Colonic mucosa (tissue), 4 donors: Measurements from ENCODE around the gene TUB. TPM values are rescaled to one million over a fixed set of nuclear protein-coding genes. Genes with fewer than 3 reads are reported as not detected.

Experiments used
- DNase-seq: peaks from one replicate; pipeline ENCODE4 v3.0.0-alpha.2; 2020
- H3K27ac ChIP-seq: fragments of 200-600 bp; one replicate; pipeline ENCODE4 v1.8.0; 2021
- H3K27me3 ChIP-seq: fragments of 200-600 bp; one replicate; pipeline ENCODE4 v1.8.0; 2021
- H3K36me3 ChIP-seq: fragments of 200-600 bp; one replicate; pipeline ENCODE4 v1.8.0; 2021
- H3K4me1 ChIP-seq: fragments of 200-600 bp; one replicate; pipeline ENCODE4 v1.8.0; 2021; ENCODE audit warnings: mild to moderate bottlenecking
- H3K4me3 ChIP-seq: fragments of 200-600 bp; one replicate; pipeline ENCODE4 v1.8.0; 2021
- H3K9ac ChIP-seq, 2 donors: one replicate each; pipeline ENCODE4 v1.7.0; 2013; ENCODE audit warnings: control low read depth in 2 of 2, low read depth in 2 of 2, low read length in 2 of 2
- H3K9me3 ChIP-seq: fragments of 200-600 bp; one replicate; pipeline ENCODE4 v1.8.0; 2021
- CTCF ChIP-seq: fragments of 200-600 bp; IDR thresholded peaks from one replicate; pipeline ENCODE4 v1.8.0; 2022; ENCODE audit warnings: antibody characterized with exemption, mild to moderate bottlenecking
- intact Hi-C: fragments of 100-400 bp; cut with DNase I; formaldehyde crosslinking; loops from one replicate; pipeline ENCODE4 v1.14.1; 2022
- total RNA-seq, 2 donors: library from RNA; stranded (reverse); fragmentation: NEBNext Ultra II Directional in 1 of 2; extraction: Animal tissue kit (Norgen Biotek cat#: 25700) in 1 of 2; gene quantifications; one replicate each; pipeline ENCODE4 v1.2.1, GENCODE V29; 2021
- donor health status: healthy.
- donor health status: DM: no; HTN: no; CAD: no.
- donor health status: DM: no; HTN: no; CAD: no.

Gene TUB
- total RNA-seq, 2 donors from 2014 or later, result 1.2 to 1.4 TPM

- H3K36me3 ChIP-seq, result no peaks in the 10 kb centered on the region
- DNase-seq, result no peak
- H3K27me3 ChIP-seq, result peaks cover 4% of the 10 kb centered on the region
- no peak overlapping the region for H3K4me3 ChIP-seq
- H3K27ac ChIP-seq, result no peak overlapping the region
- no peak overlapping the region for H3K9ac ChIP-seq
- H3K9me3 ChIP-seq, result no peaks in the 10 kb centered on the region
- intact Hi-C loops, result no loop called here
- no peak for TF ChIP-seq CTCF
- no peaks in the 10 kb centered on the region for H3K4me1 ChIP-seq
These were observed 5.8 kb upstream of the TUB start for GRCh38 chr11:8075119-8075726.

GRCh38 chr11:8079111-8079675, 1.8 kb upstream of the TUB start:
- intact Hi-C loops, result no loop called here
- no peak overlapping the region for H3K27ac ChIP-seq
- TF ChIP-seq CTCF, result no peak
- no peaks in the 10 kb centered on the region for H3K36me3 ChIP-seq
- no peak overlapping the region for H3K9ac ChIP-seq
- DNase-seq, result no peak
- H3K4me1 ChIP-seq, result no peaks in the 10 kb centered on the region
- no peaks in the 10 kb centered on the region for H3K9me3 ChIP-seq
- H3K4me3 ChIP-seq, result no peak overlapping the region
- H3K27me3 ChIP-seq, result peaks cover 21% of the 10 kb centered on the region

GRCh38 chr11:8080069-8080670, 841 bp upstream of the TUB start:
- DNase-seq, result no peak

GRCh38 chr11:8081591-8082250, 710 bp downstream of the TUB start:
- TF ChIP-seq CTCF, result no peak
- intact Hi-C loops, result no loop called here
- peak overlapping the region in 1 of 2 donors; percentile 43 for H3K9ac ChIP-seq
- no peaks in the 10 kb centered on the region for H3K9me3 ChIP-seq
- H3K4me3 ChIP-seq, result peak overlapping the region; percentile 38
- peaks cover 21% of the 10 kb centered on the region for H3K27me3 ChIP-seq
- DNase-seq, result no peak
- H3K4me1 ChIP-seq, result no peaks in the 10 kb centered on the region
- no peak overlapping the region for H3K27ac ChIP-seq
- H3K36me3 ChIP-seq, result no peaks in the 10 kb centered on the region

More at GRCh38 chr11:8080069-8080670, 841 bp upstream of the TUB start:
- intact Hi-C loops, result no loop called here
- Histone ChIP-seq H3K27ac (no peak overlapping the region), H3K36me3 (no peaks in the 10 kb centered on the region), H3K9me3 (no peaks in the 10 kb centered on the region), H3K9ac (peak overlapping the region in 1 of 2 donors; percentile 18), H3K27me3 (peaks cover 21% of the 10 kb centered on the region), H3K4me1 (no peaks in the 10 kb centered on the region), H3K4me3 (no peak overlapping the region)
- no peak for TF ChIP-seq CTCF

GRCh38 chr11:8082391-8083087, 1.5 kb downstream of the TUB start:
- H3K27me3 ChIP-seq, result peaks cover 21% of the 10 kb centered on the region
- no peak overlapping the region for H3K4me3 ChIP-seq
- no peak overlapping the region for H3K9ac ChIP-seq
- no peak for TF ChIP-seq CTCF
- H3K9me3 ChIP-seq, result no peaks in the 10 kb centered on the region
- no peak overlapping the region for H3K27ac ChIP-seq
- no peak for DNase-seq
- H3K36me3 ChIP-seq, result no peaks in the 10 kb centered on the region
- no peaks in the 10 kb centered on the region for H3K4me1 ChIP-seq
- intact Hi-C loops, result no loop called here
